Stimulated activated CD8-positive, alpha-beta memory T cell treated with anti-CD3 and anti-CD28 coated beads, Interleukin-7, amount 100 ng/mL, for 48 hours (primary cell): ENCODE data around the gene MAGI1.
"Not testable (repeated sequence)": the region's sequence is repeated elsewhere in the genome, so short reads cannot be mapped to it uniquely, and the experiment has no call there.

Source experiments
- DNase-seq, 2 donors: peaks; one replicate each; pipeline ENCODE4 v3.0.0-alpha.2; 2020; ENCODE audit warnings: low read depth in 1 of 2; ENCODE audit errors: extremely low read depth in 1 of 2

Gene MAGI1

DNA sequence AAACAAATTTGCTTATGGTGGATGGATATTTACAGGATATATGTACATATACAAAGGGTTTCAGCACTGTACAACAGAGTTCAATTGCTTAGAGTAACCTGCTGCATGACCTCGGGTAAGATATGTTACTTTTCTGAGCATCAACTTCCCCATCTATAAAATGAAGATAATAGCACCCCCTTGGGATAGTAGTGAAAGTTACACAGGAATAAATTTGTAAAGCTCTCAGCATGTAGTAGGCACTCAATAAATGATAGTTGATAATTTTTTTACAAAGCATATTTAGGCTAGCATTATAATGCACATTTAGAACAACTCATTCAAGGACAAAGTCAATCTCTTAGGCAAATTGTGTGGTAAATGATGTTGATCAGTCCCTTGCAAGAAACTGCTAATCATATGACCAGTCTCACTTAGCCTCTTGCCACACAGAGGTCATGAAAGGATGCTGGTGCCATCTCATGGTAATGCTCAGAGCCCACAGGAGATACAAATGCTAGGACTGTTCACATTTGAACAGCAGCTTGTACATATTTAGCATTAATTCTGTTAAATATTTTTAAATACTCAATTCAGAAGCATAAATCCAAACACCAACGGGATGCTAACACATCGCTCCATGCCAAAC is 123.9 kb downstream of the MAGI1 start:
- DNase-seq, result no peak

GRCh38 chr3:65914032-65914739 is 124.5 kb downstream of the MAGI1 start:
- DNase-seq, result no peak

DNA sequence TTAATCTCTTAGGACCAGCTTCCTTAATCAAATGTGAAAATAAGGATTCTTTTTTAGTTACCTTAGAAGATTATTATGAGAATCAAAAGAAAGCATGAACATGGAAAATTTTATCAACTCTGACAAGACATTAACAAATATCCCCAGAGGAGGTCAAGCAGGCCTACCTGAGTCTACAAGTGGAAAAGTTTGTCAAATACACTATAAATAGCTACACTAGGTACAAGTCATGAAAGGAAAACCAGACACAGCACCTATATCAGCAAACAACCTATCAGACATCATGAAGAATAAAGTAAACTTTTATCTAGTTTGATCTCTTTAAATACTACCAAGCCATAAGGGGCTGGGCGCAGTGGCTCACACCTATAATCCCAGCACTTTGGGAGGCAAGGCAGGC is 126.1 kb downstream of the MAGI1 start:
- DNase-seq, result no peak

DNA sequence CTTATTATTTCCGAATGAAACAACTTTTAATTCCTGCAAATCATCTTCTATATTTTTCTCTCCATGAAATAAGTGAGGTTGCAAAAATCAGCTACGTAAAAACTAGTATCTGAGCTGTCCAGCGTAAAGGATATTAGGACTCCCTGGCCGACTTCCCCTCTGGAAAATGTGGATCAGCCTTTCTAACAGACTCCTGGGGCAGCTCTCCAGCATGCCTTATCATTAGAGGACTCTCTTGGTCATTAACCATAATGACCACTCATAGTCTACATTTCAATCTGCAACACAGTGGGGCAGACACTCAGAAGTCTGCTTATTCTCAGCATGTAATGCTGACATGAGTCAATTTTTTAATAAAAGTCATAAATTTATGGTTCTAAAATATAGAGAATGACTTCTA is 130.1 kb downstream of the MAGI1 start:
- no peak for DNase-seq

DNA sequence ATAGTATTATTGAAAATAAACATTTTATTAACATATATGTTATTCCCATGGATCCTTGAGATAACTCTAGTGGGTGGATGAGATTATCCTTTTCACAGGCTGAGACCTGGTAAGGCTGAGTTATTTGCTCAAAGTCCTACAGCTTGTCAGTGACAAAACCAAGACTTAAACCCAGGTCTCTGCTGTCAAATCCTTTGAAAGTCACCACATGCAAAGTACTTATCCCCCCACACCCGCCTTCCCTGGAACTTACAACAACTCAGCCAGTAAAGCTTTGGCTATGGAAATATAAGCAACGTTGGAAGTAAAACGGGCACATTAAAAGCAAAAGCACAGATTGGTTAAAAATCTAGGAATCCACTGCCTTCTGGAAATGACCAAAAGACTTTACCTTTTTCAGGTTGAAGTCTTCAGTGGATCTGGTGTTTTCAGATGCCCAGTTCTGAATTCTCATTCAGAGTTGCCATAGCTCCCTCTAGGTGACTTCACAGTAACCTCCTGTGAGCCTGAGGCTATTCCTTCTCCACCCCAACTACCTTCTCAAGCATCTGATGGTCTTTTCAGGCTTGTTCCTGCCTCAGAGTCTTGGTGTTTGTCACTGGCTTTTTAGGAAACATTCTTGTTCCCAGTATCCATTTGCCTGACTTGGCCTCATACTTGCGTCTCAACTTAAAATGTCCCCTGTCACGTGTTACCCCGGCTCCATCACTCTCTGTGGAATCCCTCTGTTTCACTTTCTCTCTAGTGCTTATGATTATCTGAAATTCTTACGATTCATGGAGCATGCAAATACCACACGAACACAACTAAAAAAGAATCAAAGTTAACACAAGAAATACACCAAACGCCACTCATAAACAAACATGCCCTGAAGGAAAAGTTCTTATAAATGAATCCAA is 131.2 kb downstream of the MAGI1 start:
- no peak for DNase-seq

DNA sequence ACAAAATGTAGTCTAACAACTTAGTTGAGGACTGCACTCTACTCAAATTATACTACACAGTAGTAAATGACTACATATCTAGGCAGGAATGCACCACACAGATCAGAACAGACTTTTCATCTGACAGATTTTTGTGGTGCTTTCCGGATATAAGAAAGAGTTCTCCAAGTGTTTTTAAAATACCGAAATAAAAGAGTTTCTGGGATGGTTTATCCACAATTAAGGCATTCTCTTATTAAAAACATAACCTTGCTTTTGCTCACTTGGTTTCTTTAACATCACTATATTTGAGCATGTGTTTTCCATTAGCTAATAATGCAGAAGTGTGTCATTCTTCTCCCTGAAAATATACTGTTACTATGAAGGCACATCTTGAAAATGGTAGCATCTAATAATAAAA is 132.9 kb downstream of the MAGI1 start:
- no peak for DNase-seq

- no peak for DNase-seq
Observed at GRCh38 chr3:65904016-65904415, 134.7 kb downstream of the MAGI1 start.

DNA sequence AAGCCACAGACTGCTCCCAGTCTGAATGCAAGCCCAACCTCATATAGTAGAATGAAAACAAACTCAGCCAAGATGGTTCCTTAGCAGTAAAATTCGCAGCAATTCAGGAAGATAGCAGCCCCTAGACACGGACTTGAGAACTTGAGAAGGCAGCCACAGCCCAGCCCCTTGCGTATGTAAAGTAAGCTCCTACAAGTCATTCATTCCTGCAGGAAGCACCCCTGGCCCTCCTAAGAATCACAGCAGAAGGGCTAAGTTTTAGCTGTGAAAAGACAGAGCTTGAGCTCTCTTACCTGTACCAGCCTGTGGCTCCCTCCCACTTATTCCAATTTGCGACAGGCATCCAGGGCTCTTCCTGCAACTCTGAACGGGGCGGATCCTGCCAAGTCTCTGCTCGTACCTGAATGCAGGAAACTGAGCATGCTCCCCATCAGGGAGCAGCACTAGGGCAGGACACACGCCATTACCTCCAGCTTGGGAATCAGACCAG is 136.4 kb downstream of the MAGI1 start:
- no peak for DNase-seq

- no peak for DNase-seq
Observed at GRCh38 chr3:65901226-65901625, 137.5 kb downstream of the MAGI1 start.

GRCh38 chr3:65899226-65899625 is 139.5 kb downstream of the MAGI1 start:
- DNase-seq, result no peak

DNA sequence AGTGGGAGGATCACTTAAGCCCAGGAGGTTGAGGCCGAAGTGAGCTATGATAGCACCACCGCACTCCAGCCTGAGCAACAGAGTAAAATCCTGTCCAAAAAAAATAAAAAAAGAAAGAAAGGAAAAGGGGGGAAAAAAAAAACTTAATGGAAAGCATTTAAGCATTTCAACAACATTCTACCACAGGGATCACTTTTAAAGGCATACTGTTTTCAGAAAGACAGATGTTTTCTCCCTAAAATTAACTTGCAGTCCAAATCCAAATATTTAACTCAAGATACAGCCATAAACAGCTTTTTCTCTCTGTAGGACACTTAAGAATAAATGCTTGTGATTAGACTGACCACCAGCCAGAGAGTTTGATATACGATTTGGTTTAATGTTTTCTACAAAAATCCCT is 141.0 kb downstream of the MAGI1 start:
- DNase-seq, result no peak

GRCh38 chr3:65896321-65896720 is 142.4 kb downstream of the MAGI1 start:
- no peak for DNase-seq

DNA sequence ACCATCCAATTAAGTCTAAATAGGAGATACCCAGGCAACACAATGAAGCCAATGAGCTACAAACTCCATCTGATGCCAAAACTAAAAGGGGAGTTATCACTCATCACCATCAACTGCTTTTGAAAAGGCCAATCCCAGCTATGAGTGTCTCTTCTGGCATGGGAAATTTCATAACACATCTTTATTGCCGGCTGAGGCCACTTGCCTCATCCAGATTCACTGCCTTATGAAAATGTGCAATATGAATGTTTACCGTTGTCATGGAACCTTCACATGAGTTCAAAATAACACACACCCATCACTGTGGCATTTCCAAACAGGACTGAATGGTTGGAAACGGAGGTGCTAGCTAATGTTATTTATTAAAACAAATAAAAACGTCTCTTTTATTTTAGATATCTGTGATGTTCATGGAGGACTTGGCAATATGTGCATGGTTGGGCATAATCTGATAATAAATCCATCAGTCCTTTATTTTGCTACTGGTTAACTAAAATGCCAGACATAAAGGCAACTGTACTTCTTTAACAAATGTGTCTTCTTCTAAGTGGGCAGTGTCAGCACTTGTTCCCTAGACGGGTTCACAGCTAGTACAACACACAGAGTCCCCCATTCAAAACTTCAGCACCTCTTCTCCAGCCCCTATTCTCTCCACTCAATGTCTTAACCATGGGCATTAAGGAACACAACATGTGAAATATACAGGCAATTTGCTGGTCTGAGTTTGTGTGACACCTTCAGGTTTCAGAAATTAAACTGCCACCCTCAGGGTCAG is 143.9 kb downstream of the MAGI1 start:
- DNase-seq, result no peak

- no peak for DNase-seq
Observed at GRCh38 chr3:65894126-65894525, 144.6 kb downstream of the MAGI1 start.

- DNase-seq, result no peak
Observed at GRCh38 chr3:65893631-65894030, 145.1 kb downstream of the MAGI1 start.

DNA sequence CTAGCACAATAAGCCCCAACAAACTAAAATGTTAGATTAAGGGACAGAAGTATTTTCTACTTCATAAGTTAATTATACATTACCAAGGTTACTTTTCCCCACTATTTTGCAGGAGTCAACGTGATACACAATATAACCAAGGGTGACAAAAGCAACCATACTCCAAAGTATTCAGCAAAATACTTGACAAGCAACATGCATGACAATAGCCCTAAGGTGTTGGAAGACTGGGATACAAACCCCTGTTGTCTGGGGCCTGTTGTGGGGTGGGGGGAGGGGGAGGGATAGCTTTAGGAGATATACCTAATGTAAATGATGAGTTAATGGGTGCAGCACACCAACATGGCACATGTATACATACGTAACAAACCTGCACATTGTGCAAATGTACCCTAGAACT is 147.2 kb downstream of the MAGI1 start:
- DNase-seq, result not testable (repeated sequence)

- DNase-seq, result no peak
Observed at GRCh38 chr3:65890328-65890727, 148.4 kb downstream of the MAGI1 start.

GRCh38 chr3:65889707-65890099 is 149.0 kb downstream of the MAGI1 start:
- DNase-seq, result no peak

GRCh38 chr3:65888980-65889706 is 149.6 kb downstream of the MAGI1 start:
- no peak for DNase-seq

DNA sequence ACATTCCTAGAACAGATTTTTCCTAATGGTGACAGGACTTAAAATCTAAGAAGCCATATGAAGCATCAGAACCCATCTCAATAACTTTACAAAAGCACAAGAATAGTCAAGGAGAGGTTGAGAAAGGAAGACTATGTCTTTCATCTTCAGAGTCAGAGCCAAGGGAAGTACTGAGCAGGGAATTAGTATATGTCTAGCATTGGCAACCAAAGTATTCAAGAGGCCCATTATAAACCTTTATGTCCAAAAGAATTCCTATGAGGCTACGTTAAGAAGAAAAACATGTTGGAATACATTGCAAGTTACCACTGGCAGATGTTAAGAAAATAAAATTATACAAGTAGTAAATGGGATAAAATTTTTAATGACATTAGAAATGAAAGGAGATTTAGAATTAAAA is 150.5 kb downstream of the MAGI1 start:
- DNase-seq, result no peak
